Neural progenitor cell (in vitro differentiated cells): ENCODE measurements around the gene CLIC5. TPM values are rescaled to one million over a fixed set of nuclear protein-coding genes. Genes with fewer than 3 reads are reported as not detected.

ENCODE experiments used
- DNase-seq: peaks from one replicate; pipeline ENCODE4 v3.0.0-alpha.2; 2016; ENCODE audit warnings: low spot score
- H2AFZ ChIP-seq: fragments of 200-600 bp; sonication (generic); replicated peaks from 2 replicates; pipeline ENCODE4 v1.6.1; 2016; ENCODE audit warnings: antibody characterized with exemption
- H3F3A ChIP-seq: fragments of 200-600 bp; sonication (generic); 2 replicates; pipeline ENCODE4 v1.6.1; 2016; ENCODE audit warnings: antibody characterized with exemption, low read depth
- H3K27ac ChIP-seq: fragments of 200-600 bp; sonication (generic); 2 replicates; pipeline ENCODE4 v1.5.1; 2016; ENCODE audit warnings: mild to moderate bottlenecking
- H3K27me3 ChIP-seq: fragments of 200-600 bp; sonication (generic); 2 replicates; pipeline ENCODE4 v1.6.1; 2016; ENCODE audit warnings: mild to moderate bottlenecking, moderate library complexity
- H3K36me3 ChIP-seq: fragments of 200-600 bp; sonication (generic); 2 replicates; pipeline ENCODE4 v1.5.1; 2016
- H3K4me1 ChIP-seq: fragments of 200-600 bp; sonication (generic); 2 replicates; pipeline ENCODE4 v1.6.1; 2016; ENCODE audit warnings: mixed run types
- H3K4me2 ChIP-seq: fragments of 200-600 bp; sonication (generic); 2 replicates; pipeline ENCODE4 v1.6.1; 2016
- H3K4me3 ChIP-seq: fragments of 200-600 bp; sonication (generic); 2 replicates; pipeline ENCODE4 v1.5.1; 2016
- H3K79me2 ChIP-seq: fragments of 200-600 bp; sonication (generic); 2 replicates; pipeline ENCODE4 v1.6.1; 2016; ENCODE audit warnings: low read depth
- H3K9ac ChIP-seq: fragments of 200-600 bp; sonication (generic); 2 replicates; pipeline ENCODE4 v1.6.1; 2016
- H3K9me3 ChIP-seq: fragments of 200-600 bp; sonication (generic); 2 replicates; pipeline ENCODE4 v1.5.1; 2016; ENCODE audit warnings: low read depth
- H4K20me1 ChIP-seq: fragments of 200-600 bp; sonication (generic); 2 replicates; pipeline ENCODE4 v1.6.1; 2016; ENCODE audit warnings: low read depth
- H3K27ac Mint-ChIP-seq: 3 replicates; pipeline ENCODE4 v1.8.0; 2021; ENCODE audit warnings: mixed read lengths
- H3K27me3 Mint-ChIP-seq: 2 replicates; pipeline ENCODE4 v1.8.0; 2022; ENCODE audit warnings: low read depth, mild to moderate bottlenecking, inconsistent platforms, moderate library complexity, mixed read lengths; ENCODE audit not compliant: insufficient read depth
- H3K36me3 Mint-ChIP-seq: 3 replicates; pipeline ENCODE4 v1.8.0; 2021; ENCODE audit warnings: mixed read lengths
- H3K4me1 Mint-ChIP-seq: 3 replicates; pipeline ENCODE4 v1.8.0; 2021; ENCODE audit warnings: mixed read lengths
- H3K4me3 Mint-ChIP-seq: 3 replicates; pipeline ENCODE4 v1.8.0; 2021; ENCODE audit warnings: mild to moderate bottlenecking, moderate library complexity, mixed read lengths
- H3K9me3 Mint-ChIP-seq: 3 replicates; pipeline ENCODE4 v1.8.0; 2020; ENCODE audit warnings: mixed read lengths
- CTCF ChIP-seq: fragments of 200-600 bp; sonication (generic); IDR thresholded peaks from 2 replicates; pipeline ENCODE4 v1.5.1; 2017; ENCODE audit warnings: antibody characterized with exemption, mild to moderate bottlenecking
- EZH2 ChIP-seq: fragments of 200-600 bp; sonication (generic); IDR thresholded peaks from 2 replicates; pipeline ENCODE4 v1.6.1; 2017; ENCODE audit warnings: antibody characterized with exemption, mild to moderate bottlenecking, moderate library complexity
- EZH2phosphoT487 ChIP-seq: fragments of 200-600 bp; sonication (generic); IDR thresholded peaks from 2 replicates; pipeline ENCODE4 v1.6.1; 2017; ENCODE audit warnings: antibody characterized with exemption
- total RNA-seq: library from RNA; depleted of rRNA; stranded (reverse); fragments of >200 nt; gene quantifications from 2 replicates; pipeline ENCODE4 v1.2.3, GENCODE V29; 2015; ENCODE audit warnings: low replicate concordance

CLIC5 gene
- total RNA-seq, 1 donor from 2014 or later: not detected

GRCh38 chr6:45966797-45967196 is 48.9 kb downstream of the CLIC5 start:
- H3K27ac Mint-ChIP-seq: no peak overlapping the region
- Histone ChIP-seq H3K9ac (no peak overlapping the region), H3F3A (peaks cover under 1% of the 10 kb centered on the region), H3K27me3 (no peaks in the 10 kb centered on the region), H3K4me3 (no peak overlapping the region), H3K9me3 (no peaks in the 10 kb centered on the region), H2AFZ (no peak overlapping the region), H3K79me2 (no peaks in the 10 kb centered on the region), H4K20me1 (no peaks in the 10 kb centered on the region), H3K4me1 (peaks cover 19% of the 10 kb centered on the region), H3K36me3 (no peaks in the 10 kb centered on the region), H3K4me2 (no peak overlapping the region), H3K27ac (no peak overlapping the region)
- TF ChIP-seq EZH2 (no peak), EZH2phosphoT487 (no peak), CTCF (no peak)
- peaks cover 4% of the 10 kb centered on the region for H3K27me3 Mint-ChIP-seq
- no peaks in the 10 kb centered on the region for H3K4me1 Mint-ChIP-seq
- H3K4me3 Mint-ChIP-seq: no peak overlapping the region
- DNase-seq: no peak
- peaks cover 4% of the 10 kb centered on the region for H3K9me3 Mint-ChIP-seq
- H3K36me3 Mint-ChIP-seq: no peaks in the 10 kb centered on the region

- no peak overlapping the region for H3K9ac ChIP-seq
- Mint-ChIP-seq H3K9me3 (peaks cover 4% of the 10 kb centered on the region), H3K27ac (no peak overlapping the region), H3K36me3 (no peaks in the 10 kb centered on the region), H3K4me3 (no peak overlapping the region), H3K27me3 (peaks cover 4% of the 10 kb centered on the region), H3K4me1 (no peaks in the 10 kb centered on the region)
- no peak for DNase-seq
- H3K27ac ChIP-seq: no peak overlapping the region
- TF ChIP-seq EZH2: no peak
- no peak for TF ChIP-seq CTCF
- TF ChIP-seq EZH2phosphoT487: no peak
- H3K4me3 ChIP-seq: no peak overlapping the region
- H4K20me1 ChIP-seq: no peaks in the 10 kb centered on the region
- H3K36me3 ChIP-seq: no peaks in the 10 kb centered on the region
- no peaks in the 10 kb centered on the region for H3K9me3 ChIP-seq
- H2AFZ ChIP-seq: no peak overlapping the region
- no peaks in the 10 kb centered on the region for H3F3A ChIP-seq
- H3K4me2 ChIP-seq: no peak overlapping the region
- peaks cover 16% of the 10 kb centered on the region for H3K4me1 ChIP-seq
- no peaks in the 10 kb centered on the region for H3K27me3 ChIP-seq
- no peaks in the 10 kb centered on the region for H3K79me2 ChIP-seq
Measured at GRCh38 chr6:45966340-45966739, 49.3 kb downstream of the CLIC5 start.

DNA sequence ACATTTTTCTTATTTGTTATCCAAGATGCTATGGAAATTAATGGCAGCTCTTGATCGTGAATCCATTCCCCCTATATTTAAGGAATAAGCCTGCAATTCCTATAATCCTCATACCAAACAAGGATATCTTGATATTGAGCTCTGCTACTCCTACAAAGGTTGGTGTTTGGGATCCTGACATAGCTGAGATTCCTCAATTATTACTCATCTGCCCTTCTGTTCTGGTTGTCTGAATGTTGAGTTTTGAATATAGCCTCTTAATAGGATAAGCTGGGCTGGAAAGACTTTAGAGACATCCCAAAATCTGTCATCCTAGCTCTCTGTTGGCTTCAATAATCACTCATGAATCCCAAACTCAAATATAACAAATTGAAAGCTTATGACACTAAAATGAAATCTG is 49.9 kb downstream of the CLIC5 start:
- H3K9me3 Mint-ChIP-seq: peaks cover 4% of the 10 kb centered on the region
- no peak for DNase-seq
- no peaks in the 10 kb centered on the region for H3K36me3 Mint-ChIP-seq
- H3K27ac Mint-ChIP-seq: no peak overlapping the region
- H3F3A ChIP-seq: no peaks in the 10 kb centered on the region
- TF ChIP-seq EZH2phosphoT487 (no peak), EZH2 (no peak), CTCF (no peak)
- H3K36me3 ChIP-seq: no peaks in the 10 kb centered on the region
- no peak overlapping the region for H3K4me3 ChIP-seq
- no peaks in the 10 kb centered on the region for H4K20me1 ChIP-seq
- no peak overlapping the region for H3K27ac ChIP-seq
- no peak overlapping the region for H3K4me3 Mint-ChIP-seq
- H3K4me2 ChIP-seq: no peak overlapping the region
- H3K4me1 ChIP-seq: peaks cover 16% of the 10 kb centered on the region
- no peak overlapping the region for H2AFZ ChIP-seq
- no peaks in the 10 kb centered on the region for H3K9me3 ChIP-seq
- H3K27me3 Mint-ChIP-seq: peaks cover 5% of the 10 kb centered on the region
- H3K27me3 ChIP-seq: no peaks in the 10 kb centered on the region
- no peaks in the 10 kb centered on the region for H3K4me1 Mint-ChIP-seq
- no peaks in the 10 kb centered on the region for H3K79me2 ChIP-seq
- no peak overlapping the region for H3K9ac ChIP-seq

- H3K4me1 Mint-ChIP-seq: no peaks in the 10 kb centered on the region
- Histone ChIP-seq H3K9ac (no peak overlapping the region), H3K4me2 (no peak overlapping the region), H3K79me2 (no peaks in the 10 kb centered on the region), H2AFZ (no peak overlapping the region), H3K4me1 (peaks cover 16% of the 10 kb centered on the region), H3K27ac (no peak overlapping the region), H3K9me3 (no peaks in the 10 kb centered on the region), H4K20me1 (no peaks in the 10 kb centered on the region), H3F3A (no peaks in the 10 kb centered on the region), H3K4me3 (no peak overlapping the region), H3K36me3 (no peaks in the 10 kb centered on the region), H3K27me3 (no peaks in the 10 kb centered on the region)
- no peak overlapping the region for H3K4me3 Mint-ChIP-seq
- H3K27ac Mint-ChIP-seq: no peak overlapping the region
- H3K36me3 Mint-ChIP-seq: no peaks in the 10 kb centered on the region
- DNase-seq: no peak
- H3K9me3 Mint-ChIP-seq: peaks cover 4% of the 10 kb centered on the region
- H3K27me3 Mint-ChIP-seq: peaks cover 8% of the 10 kb centered on the region
- TF ChIP-seq EZH2phosphoT487 (no peak), CTCF (no peak), EZH2 (no peak)
Measured at GRCh38 chr6:45965007-45965406, 50.7 kb downstream of the CLIC5 start.
